NCI-H510A treated with DMSO at 0.1 percent for 48 hours (cell line): ENCODE results near the gene TECPR2.

Experiments
- DNase-seq: peaks from one replicate; lab custom pipeline; 2025; lab: John Stamatoyannopoulos, UW

TECPR2 gene

GRCh38 chr14:102471921-102472790 is 109.4 kb downstream of the TECPR2 start:
- DNase-seq, result no peak

GRCh38 chr14:102472791-102473150 is 110.0 kb downstream of the TECPR2 start:
- no peak for DNase-seq

GRCh38 chr14:102473559-102473958 is 110.8 kb downstream of the TECPR2 start:
- no peak for DNase-seq

- no peak for DNase-seq
These were observed 112.2 kb downstream of the TECPR2 start for GRCh38 chr14:102474934-102475333.

GRCh38 chr14:102479107-102479506 is 116.4 kb downstream of the TECPR2 start:
- DNase-seq, result no peak

- DNase-seq, result peak; percentile 67
These were observed 117.0 kb downstream of the TECPR2 start for GRCh38 chr14:102479777-102480176.

GRCh38 chr14:102481371-102481770 is 118.6 kb downstream of the TECPR2 start:
- DNase-seq, result no peak

GRCh38 chr14:102481791-102482238 is 119.1 kb downstream of the TECPR2 start:
- no peak for DNase-seq

GRCh38 chr14:102484316-102484715 is 121.6 kb downstream of the TECPR2 start:
- no peak for DNase-seq

GRCh38 chr14:102485693-102486512 is 123.2 kb downstream of the TECPR2 start:
- DNase-seq, result peak; percentile 28

- no peak for DNase-seq
These were observed 123.9 kb downstream of the TECPR2 start for GRCh38 chr14:102486513-102487203.

GRCh38 chr14:102487204-102487577 is 124.5 kb downstream of the TECPR2 start:
- no peak for DNase-seq

- DNase-seq, result no peak
These were observed 127.7 kb downstream of the TECPR2 start for GRCh38 chr14:102490456-102490855.

GRCh38 chr14:102491366-102491765 is 128.6 kb downstream of the TECPR2 start:
- no peak for DNase-seq

- no peak for DNase-seq
These were observed 129.2 kb downstream of the TECPR2 start for GRCh38 chr14:102491786-102492530.

GRCh38 chr14:102492531-102492910 is 129.8 kb downstream of the TECPR2 start:
- no peak for DNase-seq

GRCh38 chr14:102493096-102493495 is 130.4 kb downstream of the TECPR2 start:
- DNase-seq, result no peak

GRCh38 chr14:102493585-102493984 is 130.8 kb downstream of the TECPR2 start:
- DNase-seq, result no peak

GRCh38 chr14:102495491-102496330 is 133.0 kb downstream of the TECPR2 start:
- no peak for DNase-seq

GRCh38 chr14:102496331-102496691 is 133.6 kb downstream of the TECPR2 start:
- no peak for DNase-seq
